ENCODE measurements around the gene ILKAP.

GRCh38 chr2:238169708-238170251 lies 33.7 kb downstream of the ILKAP start:
- TF ChIP-seq YY1 (IDR thresholded peaks at IDR 0.05; ENCODE audit: insufficient read depth, insufficient read length), result no peak
- TF ChIP-seq SUZ12 (IDR thresholded peaks at IDR 0.05; ENCODE audit: extremely low read depth, insufficient read depth, insufficient read length), result no peak

Data from NT2/D1 (cell line).